Caco-2 (cell line): ENCODE data around the gene CBR4. TPM values are rescaled to one million over a fixed set of nuclear protein-coding genes. Genes with fewer than 3 reads are reported as not detected.

Source experiments
- BruUV-seq: library from RNA; stranded (reverse); fragments of 400-500 nt; replicated peaks from 2 replicates; lab custom pipeline; 2021; lab: Mats Ljungman, UMichigan
- CTCF ChIA-PET: fragments of 300-600 bp; sonication (Branson Sonifier 250); formaldehyde crosslinking; loops from one replicate; lab custom pipeline; 2022; ENCODE audit warnings: antibody characterized with exemption; lab: Charles Lee
- POLR2A ChIA-PET: fragments of 300-600 bp; sonication (Branson Sonifier 250); formaldehyde crosslinking; loops from one replicate; lab custom pipeline; 2022; ENCODE audit warnings: antibody characterized with exemption; lab: Charles Lee
- DNase-seq, 2 experiments: peaks; one replicate each; pipeline versions ENCODE4 v3.0.0 to v3.0.0-alpha.2; 2020 to 2022
- H3K27me3 ChIP-seq: replicated peaks from 2 replicates; pipeline ENCODE4 v1.6.0; 2011; ENCODE audit warnings: low read length; ENCODE audit not compliant: control insufficient read depth, insufficient read depth
- H3K36me3 ChIP-seq: 2 replicates; pipeline ENCODE4 v1.5.1; 2011; ENCODE audit warnings: low read length; ENCODE audit not compliant: control insufficient read depth, insufficient read depth
- H3K4me1 ChIP-seq: fragments of 250-450 bp; sonication (Bioruptor Pico); 2 replicates; pipeline ENCODE4 v1.5.1; 2020; ENCODE audit warnings: mild to moderate bottlenecking
- H3K4me3 ChIP-seq: 2 replicates; pipeline ENCODE4 v1.5.1; 2011; ENCODE audit warnings: low read depth, mild to moderate bottlenecking, control low read depth, low read length
- H3K9me3 ChIP-seq: fragments of 250-450 bp; sonication (Bioruptor Pico); 2 replicates; pipeline ENCODE4 v1.5.1; 2020; ENCODE audit warnings: mild to moderate bottlenecking, moderate library complexity
- H3K27ac Mint-ChIP-seq: one replicate; pipeline ENCODE4 v1.8.0; 2022; ENCODE audit warnings: mixed read lengths; ENCODE audit not compliant: unreplicated experiment
- H3K27me3 Mint-ChIP-seq: one replicate; pipeline ENCODE4 v1.8.0; 2022; ENCODE audit warnings: mixed read lengths; ENCODE audit not compliant: insufficient read depth, unreplicated experiment
- H3K36me3 Mint-ChIP-seq: one replicate; pipeline ENCODE4 v1.8.0; 2022; ENCODE audit warnings: mild to moderate bottlenecking, mixed read lengths; ENCODE audit not compliant: insufficient read depth, unreplicated experiment
- H3K4me1 Mint-ChIP-seq: one replicate; pipeline ENCODE4 v1.8.0; 2022; ENCODE audit warnings: low read depth, mixed read lengths; ENCODE audit not compliant: unreplicated experiment
- H3K4me3 Mint-ChIP-seq: one replicate; pipeline ENCODE4 v1.8.0; 2022; ENCODE audit warnings: mild to moderate bottlenecking, moderate library complexity, mixed read lengths; ENCODE audit not compliant: unreplicated experiment
- H3K9me3 Mint-ChIP-seq: one replicate; pipeline ENCODE4 v1.8.0; 2022; ENCODE audit warnings: mixed read lengths; ENCODE audit not compliant: unreplicated experiment
- CTCF ChIP-seq, 2 experiments: fragments of 200-600 bp in 1 of 2; IDR thresholded peaks; 1 replicate in 1 of 2; 2 replicates in 1 of 2; pipeline versions ENCODE4 v1.5.1 to v1.8.0; 2011 to 2022; ENCODE audit warnings: antibody characterized with exemption in 1 of 2, control low read depth in 1 of 2, inconsistent platforms in 1 of 2, low read depth in 1 of 2, low read length in 1 of 2, mild to moderate bottlenecking in 1 of 2, moderate library complexity in 1 of 2; ENCODE audit not compliant: insufficient read depth in 1 of 2, severe bottlenecking in 1 of 2, unreplicated experiment in 1 of 2
- intact Hi-C: fragments of 100-400 bp; cut with micrococcal nuclease; formaldehyde crosslinking; loops from one replicate; pipeline ENCODE4 v1.10.0; 2022; ENCODE audit not compliant: unreplicated experiment
- total RNA-seq: library from RNA; stranded (reverse); gene quantifications from 2 replicates; pipeline ENCODE4 v1.2.3, GENCODE V29; 2022

Gene CBR4
- total RNA-seq, 1 experiment from 2014 or later, result 22.5 TPM

GRCh38 chr4:168978001-168978700 is 31.9 kb downstream of the CBR4 start:
- DNase-seq, result no peak
- H3K4me1 ChIP-seq, result no peaks in the 10 kb centered on the region
- no peaks in the 10 kb centered on the region for H3K27me3 ChIP-seq
- H3K36me3 ChIP-seq, result peaks cover 3% of the 10 kb centered on the region
- peaks cover 12% of the 10 kb centered on the region; the same call in 1 of the 2 replicates for H3K9me3 ChIP-seq
- no peaks in the 10 kb centered on the region for H3K27me3 Mint-ChIP-seq
- intact Hi-C loops, result no loop called here
- no peak overlapping the region for H3K4me3 ChIP-seq
- H3K36me3 Mint-ChIP-seq, result peaks cover 8% of the 10 kb centered on the region
- H3K27ac Mint-ChIP-seq, result no peak overlapping the region
- TF ChIP-seq CTCF (IDR thresholded peaks at IDR 0.05; ENCODE audit: insufficient read depth in 1 of 2, low read depth in 1 of 2, low read length in 1 of 2, severe bottlenecking in 1 of 2, unreplicated experiment in 1 of 2), result no peak
- H3K4me1 Mint-ChIP-seq, result no peaks in the 10 kb centered on the region
- no peak overlapping the region for H3K4me3 Mint-ChIP-seq
- BruUV-seq, result no TSS peak
- POLR2A ChIA-PET, result no interaction called here
- H3K9me3 Mint-ChIP-seq, result no peaks in the 10 kb centered on the region
- CTCF ChIA-PET, result no interaction called here

GRCh38 chr4:168972596-168972995 is 37.5 kb downstream of the CBR4 start:
- intact Hi-C loops, result no loop called here
- Histone ChIP-seq H3K27me3 (no peaks in the 10 kb centered on the region), H3K4me1 (no peaks in the 10 kb centered on the region), H3K9me3 (peaks cover 8% of the 10 kb centered on the region; the same call in 1 of the 2 replicates), H3K36me3 (peaks cover 3% of the 10 kb centered on the region), H3K4me3 (no peak overlapping the region)
- BruUV-seq, result no TSS peak
- Mint-ChIP-seq H3K27me3 (no peaks in the 10 kb centered on the region), H3K4me3 (no peak overlapping the region), H3K36me3 (peaks cover 8% of the 10 kb centered on the region), H3K27ac (no peak overlapping the region), H3K9me3 (peaks cover 16% of the 10 kb centered on the region), H3K4me1 (no peaks in the 10 kb centered on the region)
- CTCF ChIA-PET, result no interaction called here
- no peak for TF ChIP-seq CTCF (IDR thresholded peaks at IDR 0.05; ENCODE audit: insufficient read depth in 1 of 2, low read depth in 1 of 2, low read length in 1 of 2, severe bottlenecking in 1 of 2, unreplicated experiment in 1 of 2)
- POLR2A ChIA-PET, result no interaction called here
- no peak for DNase-seq

GRCh38 chr4:168960716-168961115 is 49.3 kb downstream of the CBR4 start:
- no TSS peak for BruUV-seq
- Histone ChIP-seq H3K27me3 (no peaks in the 10 kb centered on the region), H3K36me3 (no peaks in the 10 kb centered on the region), H3K9me3 (no peaks in the 10 kb centered on the region), H3K4me3 (no peak overlapping the region), H3K4me1 (no peaks in the 10 kb centered on the region)
- H3K4me3 Mint-ChIP-seq, result no peak overlapping the region
- H3K36me3 Mint-ChIP-seq, result no peaks in the 10 kb centered on the region
- H3K27ac Mint-ChIP-seq, result no peak overlapping the region
- H3K9me3 Mint-ChIP-seq, result no peaks in the 10 kb centered on the region
- no peaks in the 10 kb centered on the region for H3K4me1 Mint-ChIP-seq
- ChIA-PET POLR2A (no interaction called here), CTCF (no interaction called here)
- intact Hi-C loops, result no loop called here
- H3K27me3 Mint-ChIP-seq, result no peaks in the 10 kb centered on the region
- no peak for TF ChIP-seq CTCF (IDR thresholded peaks at IDR 0.05; ENCODE audit: insufficient read depth in 1 of 2, low read depth in 1 of 2, low read length in 1 of 2, severe bottlenecking in 1 of 2, unreplicated experiment in 1 of 2)
- no peak for DNase-seq
